ENCODE results near the gene FLRT2.

Gene FLRT2

GRCh38 chr14:85580536-85581140, 50.7 kb downstream of the FLRT2 start:
- no peaks in the 10 kb centered on the region for H3K9me3 Mint-ChIP-seq
- H3K4me1 Mint-ChIP-seq (ENCODE audit: low read depth) = no peaks in the 10 kb centered on the region
- H3K4me3 Mint-ChIP-seq = no peak overlapping the region
- no peak overlapping the region for H3K27ac Mint-ChIP-seq
- H3K36me3 Mint-ChIP-seq (ENCODE audit: low read depth) = no peaks in the 10 kb centered on the region
- no peak for DNase-seq
- H3K27me3 Mint-ChIP-seq = no peaks in the 10 kb centered on the region

GRCh38 chr14:85581691-85582090, 51.7 kb downstream of the FLRT2 start:
- DNase-seq = no peak
- Mint-ChIP-seq H3K4me1 (ENCODE audit: low read depth) (no peaks in the 10 kb centered on the region), H3K27ac (no peak overlapping the region), H3K36me3 (ENCODE audit: low read depth) (no peaks in the 10 kb centered on the region), H3K9me3 (no peaks in the 10 kb centered on the region), H3K4me3 (no peak overlapping the region), H3K27me3 (no peaks in the 10 kb centered on the region)

DNA sequence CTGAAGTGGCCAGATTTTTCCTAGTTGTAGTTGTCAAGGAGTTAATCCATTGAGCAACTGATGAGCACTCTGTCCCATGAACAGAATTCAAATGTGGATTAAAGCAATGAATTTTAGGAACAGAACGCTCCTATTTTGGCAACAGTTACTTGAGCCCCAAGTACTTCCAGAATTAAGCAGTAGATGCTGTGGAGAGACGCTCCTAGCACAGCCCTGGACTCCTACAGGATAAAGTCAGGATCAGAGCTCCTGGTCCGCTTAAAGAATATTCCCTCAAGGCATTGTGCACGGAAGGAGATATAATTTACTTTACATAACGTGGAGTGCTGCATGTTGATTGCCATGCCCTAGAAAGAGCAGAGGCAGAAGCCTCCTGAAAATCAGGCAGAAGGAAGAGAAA, 53.4 kb downstream of the FLRT2 start:
- Mint-ChIP-seq H3K36me3 (ENCODE audit: low read depth) (no peaks in the 10 kb centered on the region), H3K9me3 (no peaks in the 10 kb centered on the region), H3K27ac (no peak overlapping the region), H3K4me3 (no peak overlapping the region), H3K4me1 (ENCODE audit: low read depth) (peaks cover 3% of the 10 kb centered on the region), H3K27me3 (no peaks in the 10 kb centered on the region)
- DNase-seq = no peak

DNA sequence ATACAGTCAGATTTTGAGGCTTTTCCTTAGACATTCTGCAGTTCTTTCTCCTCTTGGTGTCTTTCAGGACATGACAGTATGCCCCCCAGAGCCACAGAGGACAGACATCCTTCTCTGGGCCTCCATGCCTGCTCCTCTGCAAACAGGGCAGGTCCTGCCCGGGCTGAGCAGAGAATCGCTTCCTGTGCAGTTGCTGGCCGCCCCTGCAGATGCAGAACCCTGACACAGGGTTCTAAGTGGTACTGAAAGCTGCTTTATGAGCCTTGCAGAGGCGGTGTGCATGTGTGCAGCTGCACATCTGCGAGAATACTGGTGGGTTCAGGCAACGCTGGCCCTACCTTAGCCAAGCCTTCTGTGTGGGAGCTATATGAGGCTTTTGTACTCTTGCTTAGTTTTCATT, 54.5 kb downstream of the FLRT2 start:
- Mint-ChIP-seq H3K9me3 (no peaks in the 10 kb centered on the region), H3K27ac (no peak overlapping the region), H3K27me3 (no peaks in the 10 kb centered on the region), H3K4me3 (no peak overlapping the region), H3K36me3 (ENCODE audit: low read depth) (no peaks in the 10 kb centered on the region), H3K4me1 (ENCODE audit: low read depth) (peaks cover 3% of the 10 kb centered on the region)
- DNase-seq = no peak

DNA sequence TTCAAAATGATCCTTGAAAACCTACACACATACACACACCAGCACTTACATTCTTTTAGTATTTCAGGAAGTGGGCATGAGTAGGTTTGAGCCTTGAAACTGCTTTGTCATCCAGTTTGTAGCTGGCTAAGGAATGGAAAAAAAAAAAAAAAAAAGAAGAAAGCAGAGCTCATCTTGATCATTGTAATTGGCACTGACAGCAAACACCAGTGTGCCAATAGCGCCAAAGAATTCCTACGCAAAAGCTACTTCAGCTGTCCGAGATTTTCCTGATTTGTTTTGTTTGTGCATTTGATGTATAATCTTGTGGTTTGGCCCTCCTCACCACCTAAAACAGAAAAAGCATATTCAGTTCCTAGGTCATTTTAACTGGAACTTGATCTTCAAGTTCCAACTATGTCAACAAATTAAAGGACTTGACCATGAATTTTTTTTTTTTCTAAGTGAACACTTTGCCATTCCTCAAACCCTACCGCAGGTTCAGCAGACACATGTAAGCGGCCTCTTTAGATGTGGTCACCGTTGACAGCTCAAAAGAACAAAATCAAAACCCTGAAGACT, 57.3 kb downstream of the FLRT2 start:
- Mint-ChIP-seq H3K4me3 (no peak overlapping the region), H3K27me3 (no peaks in the 10 kb centered on the region), H3K27ac (no peak overlapping the region), H3K4me1 (ENCODE audit: low read depth) (peaks cover 3% of the 10 kb centered on the region), H3K9me3 (peaks cover 3% of the 10 kb centered on the region), H3K36me3 (ENCODE audit: low read depth) (no peaks in the 10 kb centered on the region)
- DNase-seq = no peak

DNA sequence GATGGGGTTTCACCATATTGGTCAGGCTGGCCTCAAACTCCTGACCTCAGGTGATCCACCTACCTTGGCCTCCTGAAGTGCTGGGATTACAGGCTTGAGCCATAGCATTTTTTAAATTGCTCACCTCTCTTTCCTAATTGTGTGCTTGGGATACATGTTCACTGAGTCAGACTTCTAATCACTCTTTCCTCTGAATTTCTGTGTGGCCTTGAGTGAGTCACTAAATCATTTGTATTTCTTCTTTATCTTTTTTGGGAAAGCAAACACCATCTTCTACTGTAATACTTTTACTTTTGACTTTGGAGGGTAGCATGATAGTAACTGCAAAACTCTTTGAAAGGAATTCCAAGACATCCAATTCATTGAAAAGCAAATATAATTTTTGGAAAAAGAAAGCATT, 60.8 kb downstream of the FLRT2 start:
- no peak for DNase-seq

DNA sequence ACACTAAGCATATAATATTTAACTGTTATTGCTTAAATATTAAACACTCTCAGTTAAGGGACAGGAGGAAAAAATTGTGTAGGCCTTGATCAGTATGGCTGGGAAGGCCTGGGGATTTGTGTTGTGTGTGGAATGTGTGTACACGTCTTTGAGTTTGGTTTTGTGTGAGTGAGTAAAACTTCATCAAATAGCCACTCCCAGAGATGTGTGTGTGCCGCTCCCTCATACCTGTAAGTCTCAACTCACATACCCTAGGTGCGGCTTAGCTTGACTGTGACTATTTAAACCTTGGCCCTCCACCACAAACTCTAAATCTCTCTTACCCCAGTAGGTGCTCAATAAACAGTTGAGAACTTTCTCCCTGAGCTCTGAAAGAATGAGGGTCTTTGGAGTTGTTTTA, 64.3 kb downstream of the FLRT2 start:
- no peaks in the 10 kb centered on the region for H3K4me1 Mint-ChIP-seq (ENCODE audit: low read depth)
- H3K27me3 Mint-ChIP-seq = no peaks in the 10 kb centered on the region
- H3K27ac Mint-ChIP-seq = no peak overlapping the region
- H3K36me3 Mint-ChIP-seq (ENCODE audit: low read depth) = no peaks in the 10 kb centered on the region
- H3K9me3 Mint-ChIP-seq = peaks cover 7% of the 10 kb centered on the region
- H3K4me3 Mint-ChIP-seq = no peak overlapping the region
- DNase-seq = no peak

More for the DNA sequence above, 60.8 kb downstream of the FLRT2 start:
- Mint-ChIP-seq H3K27ac (no peak overlapping the region), H3K4me1 (ENCODE audit: low read depth) (peaks cover 3% of the 10 kb centered on the region), H3K4me3 (no peak overlapping the region), H3K27me3 (no peaks in the 10 kb centered on the region), H3K36me3 (ENCODE audit: low read depth) (no peaks in the 10 kb centered on the region), H3K9me3 (peaks cover 3% of the 10 kb centered on the region)

DNA sequence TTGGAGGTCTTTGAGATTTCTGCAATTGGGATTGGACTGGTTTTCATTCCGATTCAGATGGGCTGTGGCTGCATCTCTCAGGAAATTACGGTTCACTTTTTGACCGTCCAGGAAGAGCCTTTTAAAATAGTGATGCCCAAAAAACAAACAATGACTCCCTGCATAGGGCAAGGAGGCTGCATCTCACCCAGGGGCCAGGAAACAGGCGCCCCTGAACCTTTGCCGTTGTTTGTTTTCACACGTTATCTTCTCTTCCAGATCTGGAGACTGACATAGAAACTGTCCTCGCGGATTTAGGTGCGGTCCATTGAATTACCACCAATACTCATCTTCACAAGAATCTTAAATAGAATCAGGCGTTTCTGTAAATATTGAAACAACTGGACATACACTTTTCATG, 66.0 kb downstream of the FLRT2 start:
- no peaks in the 10 kb centered on the region for H3K36me3 Mint-ChIP-seq (ENCODE audit: low read depth)

GRCh38 chr14:85596562-85596961, 66.6 kb downstream of the FLRT2 start:
- no peak overlapping the region for H3K27ac Mint-ChIP-seq
- no peak for DNase-seq
- no peaks in the 10 kb centered on the region for H3K27me3 Mint-ChIP-seq
- H3K9me3 Mint-ChIP-seq = peaks cover 4% of the 10 kb centered on the region
- H3K4me3 Mint-ChIP-seq = no peak overlapping the region
- H3K4me1 Mint-ChIP-seq (ENCODE audit: low read depth) = no peaks in the 10 kb centered on the region
- no peaks in the 10 kb centered on the region for H3K36me3 Mint-ChIP-seq (ENCODE audit: low read depth)

More for the DNA sequence above, 66.0 kb downstream of the FLRT2 start:
- Mint-ChIP-seq H3K27me3 (no peaks in the 10 kb centered on the region), H3K9me3 (peaks cover 4% of the 10 kb centered on the region), H3K4me3 (no peak overlapping the region), H3K4me1 (ENCODE audit: low read depth) (no peaks in the 10 kb centered on the region), H3K27ac (no peak overlapping the region)
- no peak for DNase-seq

- H3K27ac Mint-ChIP-seq = no peak overlapping the region
- DNase-seq = no peak
- no peaks in the 10 kb centered on the region for H3K27me3 Mint-ChIP-seq
- no peak overlapping the region for H3K4me3 Mint-ChIP-seq
- no peaks in the 10 kb centered on the region for H3K4me1 Mint-ChIP-seq (ENCODE audit: low read depth)
- peaks cover 4% of the 10 kb centered on the region for H3K9me3 Mint-ChIP-seq
- H3K36me3 Mint-ChIP-seq (ENCODE audit: low read depth) = no peaks in the 10 kb centered on the region
Observed at GRCh38 chr14:85597701-85598100, 67.8 kb downstream of the FLRT2 start.

- H3K27ac Mint-ChIP-seq = no peak overlapping the region
- H3K4me1 Mint-ChIP-seq (ENCODE audit: low read depth) = no peaks in the 10 kb centered on the region
- H3K27me3 Mint-ChIP-seq = no peaks in the 10 kb centered on the region
- H3K9me3 Mint-ChIP-seq = peaks cover 4% of the 10 kb centered on the region
- no peak overlapping the region for H3K4me3 Mint-ChIP-seq
- no peak for DNase-seq
- H3K36me3 Mint-ChIP-seq (ENCODE audit: low read depth) = no peaks in the 10 kb centered on the region
Observed at GRCh38 chr14:85599939-85600338, 70.0 kb downstream of the FLRT2 start.

DNA sequence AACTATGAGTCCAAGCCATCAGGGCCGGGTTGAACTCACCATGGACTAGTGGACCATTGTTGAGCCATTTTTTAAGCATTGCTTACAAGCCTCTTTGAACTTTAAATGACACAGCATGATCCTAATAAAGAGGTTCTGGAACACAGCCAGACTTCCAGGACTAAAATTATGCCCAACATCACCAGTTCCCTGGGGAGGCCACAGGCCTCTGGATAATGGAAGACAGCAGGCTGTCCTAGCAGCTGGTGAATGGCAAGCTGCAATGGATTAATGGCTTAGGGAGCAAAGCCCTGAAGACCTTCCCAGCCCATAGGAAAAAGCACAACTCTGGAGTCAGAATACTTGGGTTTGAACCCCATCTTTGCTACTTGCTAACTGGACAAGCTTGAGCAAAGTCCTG, 71.3 kb downstream of the FLRT2 start:
- H3K4me1 Mint-ChIP-seq (ENCODE audit: low read depth) = no peaks in the 10 kb centered on the region
- H3K27me3 Mint-ChIP-seq = no peaks in the 10 kb centered on the region
- peaks cover 4% of the 10 kb centered on the region for H3K9me3 Mint-ChIP-seq
- no peak overlapping the region for H3K27ac Mint-ChIP-seq
- no peak for DNase-seq
- H3K4me3 Mint-ChIP-seq = no peak overlapping the region
- no peaks in the 10 kb centered on the region for H3K36me3 Mint-ChIP-seq (ENCODE audit: low read depth)

DNA sequence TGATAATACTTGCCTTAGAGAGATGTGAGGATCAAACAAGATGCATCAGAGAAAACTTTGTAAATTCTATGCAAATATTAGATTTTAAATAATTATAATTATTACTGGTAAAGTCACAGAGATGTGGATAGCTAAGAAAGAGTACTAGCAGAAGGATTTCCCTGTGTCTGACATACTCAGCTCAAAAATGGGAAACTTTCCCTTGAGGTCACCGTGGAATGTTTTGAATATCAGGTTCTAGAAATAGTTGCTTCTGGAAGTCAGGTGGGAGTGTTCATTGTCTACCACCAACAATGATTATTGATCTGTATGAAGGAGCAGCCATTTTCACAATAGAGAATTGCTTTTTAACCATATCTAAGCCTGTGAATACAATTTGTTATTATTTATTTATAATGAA, 71.7 kb downstream of the FLRT2 start:
- Mint-ChIP-seq H3K4me1 (ENCODE audit: low read depth) (no peaks in the 10 kb centered on the region), H3K36me3 (ENCODE audit: low read depth) (no peaks in the 10 kb centered on the region), H3K4me3 (no peak overlapping the region), H3K9me3 (peaks cover 2% of the 10 kb centered on the region), H3K27me3 (no peaks in the 10 kb centered on the region), H3K27ac (no peak overlapping the region)
- DNase-seq = no peak

GRCh38 chr14:85602345-85602744, 72.4 kb downstream of the FLRT2 start:
- H3K36me3 Mint-ChIP-seq (ENCODE audit: low read depth) = no peaks in the 10 kb centered on the region
- no peaks in the 10 kb centered on the region for H3K4me1 Mint-ChIP-seq (ENCODE audit: low read depth)
- H3K4me3 Mint-ChIP-seq = no peak overlapping the region
- H3K9me3 Mint-ChIP-seq = peaks cover 2% of the 10 kb centered on the region
- H3K27me3 Mint-ChIP-seq = no peaks in the 10 kb centered on the region
- DNase-seq = no peak
- H3K27ac Mint-ChIP-seq = no peak overlapping the region

- H3K9me3 Mint-ChIP-seq = no peaks in the 10 kb centered on the region
- DNase-seq = no peak
- no peak overlapping the region for H3K4me3 Mint-ChIP-seq
- H3K27me3 Mint-ChIP-seq = no peaks in the 10 kb centered on the region
- no peak overlapping the region for H3K27ac Mint-ChIP-seq
- H3K36me3 Mint-ChIP-seq (ENCODE audit: low read depth) = no peaks in the 10 kb centered on the region
- H3K4me1 Mint-ChIP-seq (ENCODE audit: low read depth) = no peaks in the 10 kb centered on the region
Observed at GRCh38 chr14:85604021-85604420, 74.1 kb downstream of the FLRT2 start.

DNA sequence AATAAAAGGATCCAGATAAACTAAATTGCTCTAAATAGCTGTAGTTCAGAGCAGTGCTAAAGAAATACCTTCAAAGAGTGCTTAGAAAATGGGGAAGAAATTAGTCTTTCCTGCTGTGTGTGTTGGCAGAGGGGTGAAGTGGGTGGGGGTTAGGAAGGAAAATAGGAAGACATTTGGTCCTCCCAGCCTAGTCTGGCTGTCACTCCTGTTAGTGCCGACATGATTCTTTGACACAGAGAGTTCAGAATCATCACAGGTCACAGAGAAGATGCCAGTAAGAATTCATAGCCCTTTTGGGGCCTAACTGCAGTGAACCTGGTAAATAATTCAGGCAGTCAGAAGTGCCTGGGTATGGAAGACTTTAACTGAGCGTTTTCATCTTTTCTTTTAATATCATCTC, 74.8 kb downstream of the FLRT2 start:
- no peak for DNase-seq
- H3K27ac Mint-ChIP-seq = no peak overlapping the region
- H3K27me3 Mint-ChIP-seq = no peaks in the 10 kb centered on the region
- H3K4me1 Mint-ChIP-seq (ENCODE audit: low read depth) = no peaks in the 10 kb centered on the region
- H3K4me3 Mint-ChIP-seq = no peak overlapping the region
- H3K36me3 Mint-ChIP-seq (ENCODE audit: low read depth) = no peaks in the 10 kb centered on the region
- H3K9me3 Mint-ChIP-seq = no peaks in the 10 kb centered on the region
